ENCODE measurements around the gene HOXB9.

The HOXB9 gene

DNA sequence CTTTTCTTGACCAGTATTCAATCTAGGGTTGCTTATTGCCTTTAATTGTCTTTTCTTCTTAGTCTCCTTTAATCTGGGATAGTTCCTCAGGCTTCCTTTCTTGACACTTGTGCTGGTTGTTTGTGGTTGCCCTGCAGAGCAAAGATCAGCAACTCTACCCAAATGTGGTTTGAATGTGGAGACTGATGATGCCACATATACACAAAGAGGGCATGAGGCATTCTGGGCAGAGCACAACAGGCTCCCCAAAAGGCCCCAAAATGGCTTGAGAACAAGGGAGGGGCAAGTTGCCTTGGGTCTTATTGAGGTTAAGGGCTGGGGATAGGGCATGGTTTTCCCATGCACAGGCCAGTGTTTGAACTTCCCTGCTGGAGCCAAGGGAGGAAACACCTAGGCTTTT lies 29.8 kb upstream of the HOXB9 start:
- no peaks in the 10 kb centered on the region for H3K27me3 ChIP-seq (ENCODE audit: insufficient read depth, poor library complexity, severe bottlenecking)
- ATAC-seq (ENCODE audit: low read depth): no peak
- H3K36me3 ChIP-seq (ENCODE audit: low read depth): no peaks in the 10 kb centered on the region; the same call in 1 of the 2 replicates
- TF ChIP-seq, protein P1, sequence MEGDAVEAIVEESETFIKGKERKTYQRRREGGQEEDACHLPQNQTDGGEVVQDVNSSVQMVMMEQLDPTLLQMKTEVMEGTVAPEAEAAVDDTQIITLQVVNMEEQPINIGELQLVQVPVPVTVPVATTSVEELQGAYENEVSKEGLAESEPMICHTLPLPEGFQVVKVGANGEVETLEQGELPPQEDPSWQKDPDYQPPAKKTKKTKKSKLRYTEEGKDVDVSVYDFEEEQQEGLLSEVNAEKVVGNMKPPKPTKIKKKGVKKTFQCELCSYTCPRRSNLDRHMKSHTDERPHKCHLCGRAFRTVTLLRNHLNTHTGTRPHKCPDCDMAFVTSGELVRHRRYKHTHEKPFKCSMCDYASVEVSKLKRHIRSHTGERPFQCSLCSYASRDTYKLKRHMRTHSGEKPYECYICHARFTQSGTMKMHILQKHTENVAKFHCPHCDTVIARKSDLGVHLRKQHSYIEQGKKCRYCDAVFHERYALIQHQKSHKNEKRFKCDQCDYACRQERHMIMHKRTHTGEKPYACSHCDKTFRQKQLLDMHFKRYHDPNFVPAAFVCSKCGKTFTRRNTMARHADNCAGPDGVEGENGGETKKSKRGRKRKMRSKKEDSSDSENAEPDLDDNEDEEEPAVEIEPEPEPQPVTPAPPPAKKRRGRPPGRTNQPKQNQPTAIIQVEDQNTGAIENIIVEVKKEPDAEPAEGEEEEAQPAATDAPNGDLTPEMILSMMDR (IDR thresholded peaks at IDR 0.05; ENCODE audit: poor library complexity, severe bottlenecking): no peak
- H3K4me3 ChIP-seq (ENCODE audit: severe bottlenecking): no peak overlapping the region
- H3K27ac ChIP-seq (ENCODE audit: poor library complexity, severe bottlenecking): no peak overlapping the region
- H3K4me1 ChIP-seq (ENCODE audit: insufficient read depth, poor library complexity, severe bottlenecking): no peaks in the 10 kb centered on the region
- H3K9me3 ChIP-seq (ENCODE audit: severe bottlenecking): no peaks in the 10 kb centered on the region
- DNase-seq (ENCODE audit: low spot score): no peak

DNA sequence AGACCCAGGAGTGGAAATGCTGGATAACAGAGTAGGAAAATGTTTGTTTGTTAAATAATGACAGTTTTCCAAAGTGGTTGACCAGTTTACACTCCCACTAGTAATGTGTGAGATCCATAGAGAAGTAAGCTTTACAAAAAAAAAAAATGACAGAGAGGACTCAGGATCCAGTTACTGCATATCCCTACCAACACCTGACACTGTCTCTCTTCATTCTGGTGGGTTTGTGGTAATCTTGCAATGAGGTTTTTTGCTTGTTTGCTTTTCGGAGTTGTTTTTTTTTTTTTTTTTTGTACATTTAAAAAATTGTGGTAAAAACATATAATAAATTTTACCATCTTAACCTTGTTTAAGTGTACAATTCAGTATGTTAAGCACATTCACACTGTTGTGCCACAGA lies 23.6 kb upstream of the HOXB9 start:
- Histone ChIP-seq H3K4me3 (ENCODE audit: severe bottlenecking) (no peak overlapping the region), H3K27me3 (ENCODE audit: insufficient read depth, poor library complexity, severe bottlenecking) (peaks cover 17% of the 10 kb centered on the region), H3K4me1 (ENCODE audit: insufficient read depth, poor library complexity, severe bottlenecking) (no peaks in the 10 kb centered on the region), H3K9me3 (ENCODE audit: severe bottlenecking) (no peaks in the 10 kb centered on the region), H3K36me3 (ENCODE audit: low read depth) (no peaks in the 10 kb centered on the region), H3K27ac (ENCODE audit: poor library complexity, severe bottlenecking) (no peak overlapping the region)
- TF ChIP-seq, protein P1 (IDR thresholded peaks at IDR 0.05; ENCODE audit: poor library complexity, severe bottlenecking): no peak
- DNase-seq (ENCODE audit: low spot score) (no peak), ATAC-seq (ENCODE audit: low read depth) (no peak)

DNA sequence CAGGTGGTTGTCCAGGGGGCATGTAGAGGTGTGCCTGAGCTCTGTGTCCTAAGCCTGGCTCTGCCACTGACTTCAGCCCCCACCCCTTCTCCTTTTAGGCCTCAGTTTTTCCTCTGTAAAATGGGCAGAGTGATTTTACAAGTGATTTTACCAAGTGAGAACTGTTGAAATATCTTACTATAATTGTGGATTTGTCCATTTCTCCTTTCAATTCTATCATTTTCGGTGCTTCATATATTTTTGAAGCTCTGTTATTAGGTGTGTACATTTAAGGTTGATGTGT lies 21.7 kb upstream of the HOXB9 start:
- Histone ChIP-seq H3K4me1 (ENCODE audit: insufficient read depth, poor library complexity, severe bottlenecking) (no peaks in the 10 kb centered on the region), H3K27ac (ENCODE audit: poor library complexity, severe bottlenecking) (no peak overlapping the region), H3K4me3 (ENCODE audit: severe bottlenecking) (no peak overlapping the region), H3K27me3 (ENCODE audit: insufficient read depth, poor library complexity, severe bottlenecking) (peaks cover 17% of the 10 kb centered on the region), H3K36me3 (ENCODE audit: low read depth) (no peaks in the 10 kb centered on the region), H3K9me3 (ENCODE audit: severe bottlenecking) (no peaks in the 10 kb centered on the region)
- ATAC-seq (ENCODE audit: low read depth): no peak
- no peak for DNase-seq (ENCODE audit: low spot score)
- TF ChIP-seq, protein P1 (IDR thresholded peaks at IDR 0.05; ENCODE audit: poor library complexity, severe bottlenecking): no peak

DNA sequence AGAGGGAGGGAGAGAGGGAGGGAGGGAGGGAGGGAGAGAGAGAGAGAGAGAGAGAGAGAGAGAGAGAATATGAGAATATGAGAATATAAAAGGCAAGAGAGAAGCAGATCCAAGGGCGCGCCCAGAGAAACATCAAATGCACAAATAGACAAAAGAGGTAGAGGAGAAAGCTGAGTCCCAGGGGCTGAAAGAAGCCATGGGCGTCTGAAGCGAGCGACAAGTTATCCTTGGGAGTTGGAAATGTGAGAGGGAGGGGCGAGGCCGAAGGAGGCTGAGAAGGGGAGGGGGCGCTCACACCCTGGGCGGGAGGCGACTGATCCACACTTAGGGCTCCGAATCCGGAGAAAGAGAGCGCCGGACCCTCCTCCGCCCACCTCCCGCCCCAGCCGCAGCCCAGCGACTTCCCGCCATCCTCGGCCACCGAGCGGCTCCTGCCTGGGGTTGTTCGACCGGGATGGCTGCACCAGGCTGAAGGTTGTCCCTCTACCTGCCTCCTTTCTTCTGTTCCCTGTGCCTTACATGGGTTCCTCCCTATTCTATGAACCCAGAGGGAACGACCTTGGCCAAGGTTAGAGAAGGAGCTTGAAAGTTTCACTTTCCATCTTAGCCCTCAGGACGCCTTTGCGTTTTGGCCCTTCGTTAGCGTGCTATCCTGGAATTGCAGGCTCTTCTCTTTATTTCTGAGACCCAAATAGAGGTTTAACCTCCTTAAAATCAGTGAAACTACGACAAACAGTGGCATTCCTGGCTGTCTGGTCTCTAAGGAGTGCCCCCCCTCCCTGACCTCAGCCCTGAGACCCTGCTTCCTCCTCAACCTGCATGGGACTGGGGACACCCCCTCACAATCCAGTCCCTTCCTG lies 21.2 kb upstream of the HOXB9 start:
- peak overlapping the region; percentile 58 for H3K27ac ChIP-seq (ENCODE audit: poor library complexity, severe bottlenecking)

More for the DNA sequence above, 21.2 kb upstream of the HOXB9 start:
- DNase-seq (ENCODE audit: low spot score) (no peak), ATAC-seq (ENCODE audit: low read depth) (peak; percentile 27; the same call in 2 of the 3 replicates)
- Histone ChIP-seq H3K9me3 (ENCODE audit: severe bottlenecking) (no peaks in the 10 kb centered on the region), H3K27me3 (ENCODE audit: insufficient read depth, poor library complexity, severe bottlenecking) (peaks cover 17% of the 10 kb centered on the region), H3K36me3 (ENCODE audit: low read depth) (no peaks in the 10 kb centered on the region), H3K4me1 (ENCODE audit: insufficient read depth, poor library complexity, severe bottlenecking) (no peaks in the 10 kb centered on the region), H3K4me3 (ENCODE audit: severe bottlenecking) (peak overlapping the region; percentile 45)
- TF ChIP-seq, protein P1 (IDR thresholded peaks at IDR 0.05; ENCODE audit: poor library complexity, severe bottlenecking): no peak

All from RWPE2 (cell line).